ENCODE measurements around the gene REPS1.

REPS1 gene

GRCh38 chr6:138958595-138958994 lies 29.5 kb downstream of the REPS1 start:
- no peak overlapping the region for H3K4me3 ChIP-seq (ENCODE audit: insufficient read depth, low read depth, low read length)
- H3K27ac ChIP-seq (ENCODE audit: insufficient read depth, low read depth, low read length, poor library complexity, severe bottlenecking) = no peak overlapping the region
- 100% methylated on average over 1 of the region's 1 CpG; no CpG with 5 or more reads in 1 of the 2 experiments for WGBS, 2 experiments
- H3K9me3 ChIP-seq (ENCODE audit: control insufficient read depth, low read length) = no peaks in the 10 kb centered on the region
- no peaks in the 10 kb centered on the region for H3K4me1 ChIP-seq (ENCODE audit: control insufficient read depth, insufficient read depth, low read length)
- H3K36me3 ChIP-seq (ENCODE audit: control insufficient read depth, insufficient read depth, low read length) = no peaks in the 10 kb centered on the region
- H3K27me3 ChIP-seq (ENCODE audit: control insufficient read depth, insufficient read depth, low read length, poor library complexity, severe bottlenecking) = no peaks in the 10 kb centered on the region

- H3K27me3 ChIP-seq (ENCODE audit: control insufficient read depth, insufficient read depth, low read length, poor library complexity, severe bottlenecking) = no peaks in the 10 kb centered on the region
- WGBS, 2 experiments = 81% methylated on average over 2 of the region's 2 CpGs
- H3K4me1 ChIP-seq (ENCODE audit: control insufficient read depth, insufficient read depth, low read length) = no peaks in the 10 kb centered on the region
- no peak overlapping the region for H3K4me3 ChIP-seq (ENCODE audit: insufficient read depth, low read depth, low read length)
- H3K9me3 ChIP-seq (ENCODE audit: control insufficient read depth, low read length) = no peaks in the 10 kb centered on the region
- no peaks in the 10 kb centered on the region for H3K36me3 ChIP-seq (ENCODE audit: control insufficient read depth, insufficient read depth, low read length)
- H3K27ac ChIP-seq (ENCODE audit: insufficient read depth, low read depth, low read length, poor library complexity, severe bottlenecking) = no peak overlapping the region
These were observed 30.1 kb downstream of the REPS1 start for GRCh38 chr6:138957903-138958302.

GRCh38 chr6:138957484-138957883 lies 30.6 kb downstream of the REPS1 start:
- no peak overlapping the region for H3K27ac ChIP-seq (ENCODE audit: insufficient read depth, low read depth, low read length, poor library complexity, severe bottlenecking)
- H3K4me3 ChIP-seq (ENCODE audit: insufficient read depth, low read depth, low read length) = no peak overlapping the region
- H3K36me3 ChIP-seq (ENCODE audit: control insufficient read depth, insufficient read depth, low read length) = no peaks in the 10 kb centered on the region
- 47 to 60% methylated on average over 2 of the region's 2 CpGs for WGBS, 2 experiments
- H3K9me3 ChIP-seq (ENCODE audit: control insufficient read depth, low read length) = no peaks in the 10 kb centered on the region
- H3K27me3 ChIP-seq (ENCODE audit: control insufficient read depth, insufficient read depth, low read length, poor library complexity, severe bottlenecking) = no peaks in the 10 kb centered on the region
- no peaks in the 10 kb centered on the region for H3K4me1 ChIP-seq (ENCODE audit: control insufficient read depth, insufficient read depth, low read length)

GRCh38 chr6:138956244-138956924 lies 31.7 kb downstream of the REPS1 start:
- H3K36me3 ChIP-seq (ENCODE audit: control insufficient read depth, insufficient read depth, low read length) = no peaks in the 10 kb centered on the region
- 75 to 79% methylated on average over 3 of the region's 3 CpGs for WGBS, 2 experiments
- H3K9me3 ChIP-seq (ENCODE audit: control insufficient read depth, low read length) = no peaks in the 10 kb centered on the region
- H3K27me3 ChIP-seq (ENCODE audit: control insufficient read depth, insufficient read depth, low read length, poor library complexity, severe bottlenecking) = no peaks in the 10 kb centered on the region
- no peaks in the 10 kb centered on the region for H3K4me1 ChIP-seq (ENCODE audit: control insufficient read depth, insufficient read depth, low read length)
- no peak overlapping the region for H3K4me3 ChIP-seq (ENCODE audit: insufficient read depth, low read depth, low read length)
- H3K27ac ChIP-seq (ENCODE audit: insufficient read depth, low read depth, low read length, poor library complexity, severe bottlenecking) = no peak overlapping the region

GRCh38 chr6:138955262-138955661 lies 32.8 kb downstream of the REPS1 start:
- Histone ChIP-seq H3K4me1 (ENCODE audit: control insufficient read depth, insufficient read depth, low read length) (no peaks in the 10 kb centered on the region), H3K27ac (ENCODE audit: insufficient read depth, low read depth, low read length, poor library complexity, severe bottlenecking) (no peak overlapping the region), H3K27me3 (ENCODE audit: control insufficient read depth, insufficient read depth, low read length, poor library complexity, severe bottlenecking) (no peaks in the 10 kb centered on the region), H3K4me3 (ENCODE audit: insufficient read depth, low read depth, low read length) (no peak overlapping the region), H3K9me3 (ENCODE audit: control insufficient read depth, low read length) (no peaks in the 10 kb centered on the region), H3K36me3 (ENCODE audit: control insufficient read depth, insufficient read depth, low read length) (no peaks in the 10 kb centered on the region)

GRCh38 chr6:138953451-138953850 lies 34.6 kb downstream of the REPS1 start:
- Histone ChIP-seq H3K27ac (ENCODE audit: insufficient read depth, low read depth, low read length, poor library complexity, severe bottlenecking) (no peak overlapping the region), H3K9me3 (ENCODE audit: control insufficient read depth, low read length) (no peaks in the 10 kb centered on the region), H3K27me3 (ENCODE audit: control insufficient read depth, insufficient read depth, low read length, poor library complexity, severe bottlenecking) (no peaks in the 10 kb centered on the region), H3K4me1 (ENCODE audit: control insufficient read depth, insufficient read depth, low read length) (no peaks in the 10 kb centered on the region), H3K36me3 (ENCODE audit: control insufficient read depth, insufficient read depth, low read length) (no peaks in the 10 kb centered on the region), H3K4me3 (ENCODE audit: insufficient read depth, low read depth, low read length) (no peak overlapping the region)
- no CpG with 5 or more reads among the region's 1 CpG for WGBS, 2 experiments

GRCh38 chr6:138948546-138949179 lies 39.4 kb downstream of the REPS1 start:
- H3K27me3 ChIP-seq (ENCODE audit: control insufficient read depth, insufficient read depth, low read length, poor library complexity, severe bottlenecking) = no peaks in the 10 kb centered on the region

GRCh38 chr6:138948004-138948403 lies 40.0 kb downstream of the REPS1 start:
- H3K36me3 ChIP-seq (ENCODE audit: control insufficient read depth, insufficient read depth, low read length) = peaks cover 17% of the 10 kb centered on the region
- no peak overlapping the region for H3K27ac ChIP-seq (ENCODE audit: insufficient read depth, low read depth, low read length, poor library complexity, severe bottlenecking)
- no peaks in the 10 kb centered on the region for H3K27me3 ChIP-seq (ENCODE audit: control insufficient read depth, insufficient read depth, low read length, poor library complexity, severe bottlenecking)
- H3K9me3 ChIP-seq (ENCODE audit: control insufficient read depth, low read length) = no peaks in the 10 kb centered on the region
- H3K4me3 ChIP-seq (ENCODE audit: insufficient read depth, low read depth, low read length) = no peak overlapping the region
- 100% methylated on average over 2 of the region's 2 CpGs; no CpG with 5 or more reads in 1 of the 2 experiments for WGBS, 2 experiments
- H3K4me1 ChIP-seq (ENCODE audit: control insufficient read depth, insufficient read depth, low read length) = no peaks in the 10 kb centered on the region

More at GRCh38 chr6:138948546-138949179, 39.4 kb downstream of the REPS1 start:
- no peaks in the 10 kb centered on the region for H3K4me1 ChIP-seq (ENCODE audit: control insufficient read depth, insufficient read depth, low read length)
- no peak overlapping the region for H3K27ac ChIP-seq (ENCODE audit: insufficient read depth, low read depth, low read length, poor library complexity, severe bottlenecking)
- no peaks in the 10 kb centered on the region for H3K9me3 ChIP-seq (ENCODE audit: control insufficient read depth, low read length)
- H3K36me3 ChIP-seq (ENCODE audit: control insufficient read depth, insufficient read depth, low read length) = peaks cover 14% of the 10 kb centered on the region
- 80% methylated on average over 1 of the region's 1 CpG; no CpG with 5 or more reads in 1 of the 2 experiments for WGBS, 2 experiments
- H3K4me3 ChIP-seq (ENCODE audit: insufficient read depth, low read depth, low read length) = no peak overlapping the region

GRCh38 chr6:138945354-138945753 lies 42.7 kb downstream of the REPS1 start:
- H3K9me3 ChIP-seq (ENCODE audit: control insufficient read depth, low read length) = no peaks in the 10 kb centered on the region
- no peak overlapping the region for H3K4me3 ChIP-seq (ENCODE audit: insufficient read depth, low read depth, low read length)
- H3K4me1 ChIP-seq (ENCODE audit: control insufficient read depth, insufficient read depth, low read length) = no peaks in the 10 kb centered on the region
- 86 to 90% methylated on average over 5 of the region's 5 CpGs for WGBS, 2 experiments
- no peaks in the 10 kb centered on the region for H3K27me3 ChIP-seq (ENCODE audit: control insufficient read depth, insufficient read depth, low read length, poor library complexity, severe bottlenecking)
- no peak overlapping the region for H3K27ac ChIP-seq (ENCODE audit: insufficient read depth, low read depth, low read length, poor library complexity, severe bottlenecking)
- peaks cover 26% of the 10 kb centered on the region for H3K36me3 ChIP-seq (ENCODE audit: control insufficient read depth, insufficient read depth, low read length)

GRCh38 chr6:138944412-138944811 lies 43.6 kb downstream of the REPS1 start:
- H3K4me3 ChIP-seq (ENCODE audit: insufficient read depth, low read depth, low read length) = no peak overlapping the region
- no peaks in the 10 kb centered on the region for H3K4me1 ChIP-seq (ENCODE audit: control insufficient read depth, insufficient read depth, low read length)
- no peaks in the 10 kb centered on the region for H3K9me3 ChIP-seq (ENCODE audit: control insufficient read depth, low read length)
- WGBS, 2 experiments = 86% methylated on average over 1 of the region's 1 CpG; no CpG with 5 or more reads in 1 of the 2 experiments
- H3K36me3 ChIP-seq (ENCODE audit: control insufficient read depth, insufficient read depth, low read length) = peaks cover 32% of the 10 kb centered on the region
- no peak overlapping the region for H3K27ac ChIP-seq (ENCODE audit: insufficient read depth, low read depth, low read length, poor library complexity, severe bottlenecking)
- H3K27me3 ChIP-seq (ENCODE audit: control insufficient read depth, insufficient read depth, low read length, poor library complexity, severe bottlenecking) = no peaks in the 10 kb centered on the region

All from ectodermal cell (in vitro differentiated cells).